Peyer's patch (tissue), 4 donors: ENCODE data around the gene ZNF710. TPM values are rescaled to one million over a fixed set of nuclear protein-coding genes. Genes with fewer than 3 reads are reported as not detected.

ENCODE experiments used
- DNase-seq, 3 donors: peaks; one replicate each; pipeline ENCODE4 v3.0.0-alpha.2; 2017 to 2019
- H3K27ac ChIP-seq, 4 donors: fragments of 200-600 bp; sonication (generic); one replicate each; pipeline ENCODE4 v1.5.1; 2016 to 2019
- H3K27me3 ChIP-seq, 2 donors: fragments of 200-600 bp; sonication (generic); one replicate each; pipeline ENCODE4 v1.5.1; 2019
- H3K36me3 ChIP-seq, 3 donors: fragments of 200-600 bp; sonication (generic); one replicate each; pipeline ENCODE4 v1.5.1; 2016 to 2019
- H3K4me1 ChIP-seq, 4 donors: fragments of 200-600 bp; sonication (generic); one replicate each; pipeline ENCODE4 v1.5.1; 2016 to 2019
- H3K4me3 ChIP-seq, 4 donors: fragments of 200-600 bp; sonication (generic); 1 replicate in 3 of 4; 2 replicates in 1 of 4; pipeline ENCODE4 v1.5.1; 2016 to 2019; ENCODE audit warnings: mild to moderate bottlenecking in 1 of 4
- H3K9me3 ChIP-seq, 4 donors: fragments of 200-600 bp; sonication (generic); one replicate each; pipeline ENCODE4 v1.5.1; 2016 to 2019; ENCODE audit warnings: mild to moderate bottlenecking in 1 of 4
- CTCF ChIP-seq, 6 experiments: fragments of 450-650 bp in 4 of 6; fragments of 200-600 bp in 2 of 6; sonication (generic) in 1 of 6; IDR thresholded peaks; one replicate each; pipeline ENCODE4 v1.5.1; 2017 to 2019; ENCODE audit warnings: antibody characterized with exemption in 6 of 6, mild to moderate bottlenecking in 3 of 6, moderate library complexity in 1 of 6
- POLR2A ChIP-seq, 2 donors: fragments of 450-650 bp; IDR thresholded peaks; one replicate each; pipeline ENCODE4 v1.5.1; 2017; ENCODE audit warnings: antibody characterized with exemption in 2 of 2, mild to moderate bottlenecking in 2 of 2, moderate library complexity in 2 of 2
- total RNA-seq, 4 donors: library from RNA; depleted of rRNA; stranded (reverse); fragments of >200 nt; gene quantifications; one replicate each; pipeline ENCODE4 v1.1.0, GENCODE V29; 2016

ZNF710 gene
- total RNA-seq, 4 donors from 2014 or later = 19.8 to 31.3 (median 23.2) TPM

- H3K4me3 ChIP-seq = no peak overlapping the region
- peaks cover 0 to 33% (median 2%) of the 10 kb centered on the region in 4 donors for H3K4me1 ChIP-seq
- no peaks in the 10 kb centered on the region for H3K36me3 ChIP-seq
- H3K9me3 ChIP-seq = no peaks in the 10 kb centered on the region
- DNase-seq = peak in 1 of 3 donors; percentile 39
- H3K27ac ChIP-seq = peak overlapping the region in 2 of 4 donors; percentile 19 to 25
- H3K27me3 ChIP-seq = no peaks in the 10 kb centered on the region
- TF ChIP-seq POLR2A (IDR thresholded peaks at IDR 0.05) = no peak
- no peak for TF ChIP-seq CTCF (IDR thresholded peaks at IDR 0.05)
Measured at GRCh38 chr15:90020936-90021507, 19.9 kb downstream of the ZNF710 start.

GRCh38 chr15:90022345-90022744, 21.2 kb downstream of the ZNF710 start:
- no peaks in the 10 kb centered on the region for H3K9me3 ChIP-seq
- peaks cover 0 to 20% (median 0%) of the 10 kb centered on the region in 4 donors for H3K4me1 ChIP-seq
- DNase-seq = peak in 2 of 3 donors; percentile 12 to 25
- no peaks in the 10 kb centered on the region for H3K36me3 ChIP-seq
- no peak for TF ChIP-seq CTCF (IDR thresholded peaks at IDR 0.05)
- no peak for TF ChIP-seq POLR2A (IDR thresholded peaks at IDR 0.05)
- H3K4me3 ChIP-seq = no peak overlapping the region
- H3K27ac ChIP-seq = no peak overlapping the region
- no peaks in the 10 kb centered on the region for H3K27me3 ChIP-seq

GRCh38 chr15:90022905-90023700, 22.0 kb downstream of the ZNF710 start:
- Histone ChIP-seq H3K4me1 (peaks cover 0 to 19% (median 0%) of the 10 kb centered on the region in 4 donors), H3K36me3 (no peaks in the 10 kb centered on the region), H3K27me3 (no peaks in the 10 kb centered on the region), H3K4me3 (no peak overlapping the region), H3K9me3 (no peaks in the 10 kb centered on the region), H3K27ac (no peak overlapping the region)
- DNase-seq = peak in 2 of 3 donors; percentile 27 to 53
- TF ChIP-seq POLR2A (IDR thresholded peaks at IDR 0.05) (no peak), CTCF (IDR thresholded peaks at IDR 0.05) (peak in 1 of 6 experiments; percentile 30)

- no peak overlapping the region for H3K4me3 ChIP-seq
- H3K27ac ChIP-seq = no peak overlapping the region
- H3K27me3 ChIP-seq = no peaks in the 10 kb centered on the region
- peak in 1 of 3 donors; percentile 26 for DNase-seq
- H3K4me1 ChIP-seq = peaks cover 0 to 25% (median 2%) of the 10 kb centered on the region in 4 donors
- H3K36me3 ChIP-seq = no peaks in the 10 kb centered on the region
- TF ChIP-seq CTCF (IDR thresholded peaks at IDR 0.05) = no peak
- no peak for TF ChIP-seq POLR2A (IDR thresholded peaks at IDR 0.05)
- H3K9me3 ChIP-seq = no peaks in the 10 kb centered on the region
Measured at GRCh38 chr15:90024406-90024805, 23.3 kb downstream of the ZNF710 start.

GRCh38 chr15:90025489-90026033, 24.4 kb downstream of the ZNF710 start:
- H3K4me1 ChIP-seq = peaks cover 0 to 23% (median 2%) of the 10 kb centered on the region in 4 donors
- H3K27ac ChIP-seq = no peak overlapping the region

More at GRCh38 chr15:90025489-90026033, 24.4 kb downstream of the ZNF710 start:
- no peaks in the 10 kb centered on the region for H3K36me3 ChIP-seq
- H3K27me3 ChIP-seq = no peaks in the 10 kb centered on the region
- no peaks in the 10 kb centered on the region for H3K9me3 ChIP-seq
- no peak overlapping the region for H3K4me3 ChIP-seq
- no peak for DNase-seq
- TF ChIP-seq CTCF (IDR thresholded peaks at IDR 0.05) (no peak), POLR2A (IDR thresholded peaks at IDR 0.05) (no peak)
